Adrenal gland (tissue), 5 donors: ENCODE data around the gene PRR23B.

Source experiments
- CTCF ChIP-seq, 6 experiments: fragments of 450-650 bp in 4 of 6; fragments of 200-600 bp in 2 of 6; sonication (generic) in 1 of 6; IDR thresholded peaks; 1 replicate in 5 of 6; 2 replicates in 1 of 6; pipeline versions ENCODE4 v1.5.1 to v1.8.0; 2016 to 2021; ENCODE audit warnings: antibody characterized with exemption in 6 of 6, mild to moderate bottlenecking in 2 of 6, moderate library complexity in 1 of 6
- POLR2A ChIP-seq, 2 donors: fragments of 450-650 bp; IDR thresholded peaks; one replicate each; pipeline ENCODE4 v1.6.1; 2017; ENCODE audit warnings: antibody characterized with exemption in 2 of 2, mild to moderate bottlenecking in 2 of 2, moderate library complexity in 1 of 2
- donor health status: DM: no; HTN: no; CAD: no.

GRCh38 chr3:138975351-138975750 is 45.4 kb downstream of the PRR23B start:
- TF ChIP-seq CTCF (IDR thresholded peaks at IDR 0.05), result no peak
- TF ChIP-seq POLR2A (IDR thresholded peaks at IDR 0.05), result no peak
